HEK293T (cell line): Measurements from ENCODE around the gene SLC35E1.

ENCODE experiments used
- CTCF ChIA-PET: fragments of 350-600 bp; formaldehyde crosslinking; extraction: SDS; loops from one replicate; lab custom pipeline; 2021; ENCODE audit warnings: antibody characterized with exemption, inconsistent platforms; lab: Yijun Ruan, JAX
- POLR2A ChIA-PET: fragments of 350-600 bp; formaldehyde crosslinking; extraction: SDS; loops from one replicate; lab custom pipeline; 2020; ENCODE audit warnings: antibody characterized with exemption, inconsistent platforms; lab: Yijun Ruan, JAX
- DNase-seq: peaks from one replicate; pipeline ENCODE4 v3.0.0; 2012; ENCODE audit warnings: mixed read lengths; ENCODE audit errors: extremely low spot score
- ARNT ChIP-seq: fragments of 450-650 bp; IDR thresholded peaks from 2 replicates; pipeline ENCODE4 v1.6.1; 2017; ENCODE audit warnings: mild to moderate bottlenecking
- BHLHE40 ChIP-seq: fragments of 450-650 bp; IDR thresholded peaks from 2 replicates; pipeline ENCODE4 v1.6.1; 2016; ENCODE audit warnings: mild to moderate bottlenecking, moderate library complexity, borderline replicate concordance
- CTBP1 ChIP-seq: fragments of 450-650 bp; IDR thresholded peaks from 2 replicates; pipeline ENCODE4 v1.6.1; 2016; ENCODE audit warnings: borderline replicate concordance
- ELF4 ChIP-seq: fragments of 450-650 bp; IDR thresholded peaks from 2 replicates; pipeline ENCODE4 v1.6.1; 2017; ENCODE audit warnings: antibody characterized with exemption
- FOXA1 ChIP-seq: fragments of 450-650 bp; IDR thresholded peaks from 2 replicates; pipeline ENCODE4 v1.6.1; 2016; ENCODE audit warnings: mild to moderate bottlenecking
- FOXK2 ChIP-seq: fragments of 450-650 bp; IDR thresholded peaks from 2 replicates; pipeline ENCODE4 v1.6.1; 2016; ENCODE audit warnings: mild to moderate bottlenecking
- FOXM1 ChIP-seq: fragments of 450-650 bp; IDR thresholded peaks from 2 replicates; pipeline ENCODE4 v1.6.1; 2017; ENCODE audit warnings: mild to moderate bottlenecking, borderline replicate concordance
- HDGF ChIP-seq: fragments of 450-650 bp; IDR thresholded peaks from 2 replicates; pipeline ENCODE4 v1.6.1; 2017; ENCODE audit warnings: antibody characterized with exemption, borderline replicate concordance
- L3MBTL2 ChIP-seq: fragments of 450-650 bp; conservative IDR thresholded peaks from 2 replicates; pipeline ENCODE4 v1.6.1; 2016; ENCODE audit warnings: mild to moderate bottlenecking
- LEF1 ChIP-seq: fragments of 450-650 bp; IDR thresholded peaks from 2 replicates; pipeline ENCODE4 v1.6.1; 2017; ENCODE audit warnings: mild to moderate bottlenecking, borderline replicate concordance
- NFRKB ChIP-seq: fragments of 450-650 bp; IDR thresholded peaks from 2 replicates; pipeline ENCODE4 v1.6.1; 2016; ENCODE audit warnings: mild to moderate bottlenecking, moderate library complexity
- SP1 ChIP-seq: fragments of 450-650 bp; IDR thresholded peaks from 2 replicates; pipeline ENCODE4 v1.6.1; 2017
- SUZ12 ChIP-seq: fragments of 450-650 bp; IDR thresholded peaks from 2 replicates; pipeline ENCODE4 v1.6.1; 2016; ENCODE audit warnings: mild to moderate bottlenecking
- TARDBP ChIP-seq: fragments of 450-650 bp; IDR thresholded peaks from 2 replicates; pipeline ENCODE4 v1.6.1; 2016
- ZNF384 ChIP-seq: fragments of 450-650 bp; IDR thresholded peaks from 2 replicates; pipeline ENCODE4 v1.6.1; 2016
- TF ChIP-seq, protein P1 (sequence below): fragments of 450-650 bp; IDR thresholded peaks from 2 replicates; pipeline ENCODE4 v1.6.1; 2016

The SLC35E1 gene

DNA sequence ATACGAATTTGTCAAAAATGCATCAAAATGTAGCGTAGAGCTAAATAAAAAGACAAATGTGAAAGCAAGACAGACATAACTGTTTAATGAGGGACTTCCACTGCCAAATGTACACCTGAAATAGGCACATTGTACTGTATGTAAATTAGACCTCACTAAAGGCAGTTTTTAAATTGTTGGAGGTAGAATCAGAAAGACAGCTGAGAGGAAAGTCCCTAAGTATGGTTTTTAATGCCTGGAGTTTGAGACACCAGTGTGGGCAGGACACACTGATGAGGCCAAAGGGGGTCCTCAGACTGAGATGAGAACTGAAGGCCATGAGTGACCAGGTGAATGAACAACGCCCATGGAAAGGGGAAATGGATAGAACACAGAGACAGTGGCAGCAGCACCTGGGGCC lies 32.9 kb upstream of the SLC35E1 start:
- TF ChIP-seq SUZ12 (no peak), SP1 (no peak), FOXM1 (no peak), L3MBTL2 (no peak), CTBP1 (no peak), HDGF (no peak), FOXA1 (no peak), TARDBP (no peak), FOXK2 (no peak), NFRKB (no peak), ARNT (no peak), ELF4 (no peak), ZNF384 (no peak), BHLHE40 (no peak), LEF1 (no peak)
- TF ChIP-seq, protein P1, sequence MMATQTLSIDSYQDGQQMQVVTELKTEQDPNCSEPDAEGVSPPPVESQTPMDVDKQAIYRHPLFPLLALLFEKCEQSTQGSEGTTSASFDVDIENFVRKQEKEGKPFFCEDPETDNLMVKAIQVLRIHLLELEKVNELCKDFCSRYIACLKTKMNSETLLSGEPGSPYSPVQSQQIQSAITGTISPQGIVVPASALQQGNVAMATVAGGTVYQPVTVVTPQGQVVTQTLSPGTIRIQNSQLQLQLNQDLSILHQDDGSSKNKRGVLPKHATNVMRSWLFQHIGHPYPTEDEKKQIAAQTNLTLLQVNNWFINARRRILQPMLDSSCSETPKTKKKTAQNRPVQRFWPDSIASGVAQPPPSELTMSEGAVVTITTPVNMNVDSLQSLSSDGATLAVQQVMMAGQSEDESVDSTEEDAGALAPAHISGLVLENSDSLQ = no peak
- ChIA-PET POLR2A (no interaction called here), CTCF (no interaction called here)
- no peak for DNase-seq

DNA sequence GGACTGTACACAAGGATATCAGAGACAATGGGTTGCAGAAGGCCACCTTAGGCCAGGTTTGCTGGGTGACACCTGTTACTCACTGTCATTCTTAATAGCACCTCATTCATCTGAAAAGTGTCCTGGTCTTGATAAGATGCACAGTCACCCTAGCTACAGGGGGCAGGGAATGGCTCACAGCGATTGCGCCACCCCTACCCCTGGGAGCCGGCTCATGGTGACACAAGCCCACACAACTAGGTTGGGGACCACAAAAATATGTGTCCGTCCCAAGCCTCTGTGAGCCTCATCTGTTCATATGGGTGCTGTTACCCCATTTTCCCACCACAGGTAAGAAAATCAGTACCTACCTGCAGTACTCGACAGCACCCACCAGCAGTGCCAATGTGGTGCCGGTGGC lies 32.4 kb upstream of the SLC35E1 start:
- TF ChIP-seq, protein P1 = no peak
- no peak for TF ChIP-seq LEF1
- TF ChIP-seq ARNT = no peak
- TF ChIP-seq TARDBP = no peak
- TF ChIP-seq HDGF = no peak
- POLR2A ChIA-PET = no interaction called here
- CTCF ChIA-PET = no interaction called here
- no peak for DNase-seq

DNA sequence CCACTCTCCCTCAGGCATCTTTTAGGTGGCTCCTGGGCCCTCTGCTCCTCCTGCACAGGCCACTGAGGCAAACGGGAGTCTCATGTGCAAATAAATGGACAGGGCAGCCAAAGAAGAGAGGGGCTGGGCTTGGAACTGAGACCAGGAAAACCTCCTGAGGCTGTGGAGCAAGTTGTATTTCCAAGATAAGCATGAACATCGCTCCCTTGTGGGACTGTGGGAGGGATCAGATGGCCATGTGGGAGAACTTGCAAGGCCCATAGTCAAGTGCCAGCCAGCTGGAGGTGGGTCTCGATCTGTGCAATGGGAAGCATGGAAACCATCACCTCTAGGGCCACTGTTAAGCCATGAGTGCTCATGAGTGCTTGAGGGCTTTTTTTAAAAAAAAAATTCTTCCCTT lies 30.9 kb upstream of the SLC35E1 start:
- no peak for TF ChIP-seq FOXA1
- no peak for TF ChIP-seq LEF1
- TF ChIP-seq SP1 = no peak
- TF ChIP-seq L3MBTL2 = no peak
- TF ChIP-seq TARDBP = no peak
- no peak for TF ChIP-seq NFRKB
- TF ChIP-seq HDGF = no peak
- TF ChIP-seq BHLHE40 = no peak
- TF ChIP-seq ELF4 = no peak
- TF ChIP-seq ARNT = no peak
- no peak for TF ChIP-seq FOXM1
- TF ChIP-seq CTBP1 = no peak
- TF ChIP-seq, protein P1 = no peak
- no peak for TF ChIP-seq ZNF384
- ChIA-PET POLR2A (interaction anchor here (0.6 kb wide), 1 partner anchor 15 kb away, joined by 3 read pairs; no protein-coding TSS in a partner anchor), CTCF (no interaction called here)
- DNase-seq = no peak

- CTCF ChIA-PET = no interaction called here
- TF ChIP-seq FOXK2 (no peak), L3MBTL2 (no peak), ELF4 (no peak), TARDBP (no peak), BHLHE40 (no peak), ZNF384 (no peak), SUZ12 (no peak), HDGF (no peak), NFRKB (no peak), FOXM1 (no peak), LEF1 (no peak), FOXA1 (no peak), SP1 (no peak), CTBP1 (no peak), ARNT (no peak)
- TF ChIP-seq, protein P1 = no peak
- POLR2A ChIA-PET = interaction anchor here (0.7 to 0.9 kb wide), 2 partner anchors 8 to 59 kb away, joined by 3 read pairs; no protein-coding TSS in a partner anchor
- DNase-seq = no peak
Observed at GRCh38 chr19:16601378-16602052, 29.3 kb upstream of the SLC35E1 start.

GRCh38 chr19:16600824-16601223 lies 28.6 kb upstream of the SLC35E1 start:
- ChIA-PET POLR2A (interaction anchor here (0.9 kb wide), 1 partner anchor 58 kb away, joined by 3 read pairs; no protein-coding TSS in a partner anchor), CTCF (interaction anchor here (1.0 kb wide), 1 partner anchor 22 kb away, joined by 5 read pairs; no protein-coding TSS in a partner anchor)
- no peak for DNase-seq
- no peak for TF ChIP-seq FOXK2
- TF ChIP-seq L3MBTL2 = no peak
- TF ChIP-seq HDGF = no peak
- 0 out of 2 replicates have a peak, but pooled peaks have one; percentile 25 for TF ChIP-seq ZNF384
